Measurements from ENCODE around the gene DSTN. TPM values are rescaled to one million over a fixed set of nuclear protein-coding genes. Genes with fewer than 3 reads are reported as not detected.
A peak's percentile ranks its signal among the peaks of the same experiment; 100 is the strongest.

DSTN gene
- total RNA-seq, 1 donor from 2014 or later: 463 TPM

DNA sequence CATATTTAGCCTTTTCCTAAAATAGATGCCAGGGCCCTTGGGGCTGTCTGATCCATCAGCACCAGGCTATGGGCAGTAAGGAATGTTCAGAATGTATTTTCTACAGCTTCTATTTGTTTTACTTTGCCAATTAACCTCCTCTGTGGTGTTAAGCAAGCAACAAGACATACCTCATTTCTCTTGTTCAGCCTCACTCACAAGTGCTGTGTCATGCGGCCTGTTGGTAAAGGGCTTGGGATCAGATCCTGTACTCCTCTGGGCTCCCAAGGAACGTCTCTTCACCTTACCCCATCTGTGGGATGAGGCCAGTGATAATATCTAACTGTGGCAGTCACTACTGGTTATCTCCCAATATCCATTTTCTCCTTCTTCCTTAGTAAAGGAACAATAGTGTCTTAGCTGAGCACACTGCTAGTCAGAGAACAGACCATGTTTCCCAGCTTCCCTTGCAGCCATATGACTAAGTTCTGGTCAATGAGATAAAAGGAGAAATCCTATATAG is 7.0 kb upstream of the DSTN start:
- no peak overlapping the region for H3K4me3 ChIP-seq
- no peaks in the 10 kb centered on the region for H3K27me3 ChIP-seq
- TF ChIP-seq, protein P1, sequence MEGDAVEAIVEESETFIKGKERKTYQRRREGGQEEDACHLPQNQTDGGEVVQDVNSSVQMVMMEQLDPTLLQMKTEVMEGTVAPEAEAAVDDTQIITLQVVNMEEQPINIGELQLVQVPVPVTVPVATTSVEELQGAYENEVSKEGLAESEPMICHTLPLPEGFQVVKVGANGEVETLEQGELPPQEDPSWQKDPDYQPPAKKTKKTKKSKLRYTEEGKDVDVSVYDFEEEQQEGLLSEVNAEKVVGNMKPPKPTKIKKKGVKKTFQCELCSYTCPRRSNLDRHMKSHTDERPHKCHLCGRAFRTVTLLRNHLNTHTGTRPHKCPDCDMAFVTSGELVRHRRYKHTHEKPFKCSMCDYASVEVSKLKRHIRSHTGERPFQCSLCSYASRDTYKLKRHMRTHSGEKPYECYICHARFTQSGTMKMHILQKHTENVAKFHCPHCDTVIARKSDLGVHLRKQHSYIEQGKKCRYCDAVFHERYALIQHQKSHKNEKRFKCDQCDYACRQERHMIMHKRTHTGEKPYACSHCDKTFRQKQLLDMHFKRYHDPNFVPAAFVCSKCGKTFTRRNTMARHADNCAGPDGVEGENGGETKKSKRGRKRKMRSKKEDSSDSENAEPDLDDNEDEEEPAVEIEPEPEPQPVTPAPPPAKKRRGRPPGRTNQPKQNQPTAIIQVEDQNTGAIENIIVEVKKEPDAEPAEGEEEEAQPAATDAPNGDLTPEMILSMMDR (IDR thresholded peaks at IDR 0.05): no peak
- intact Hi-C loops (cut with DNase I): no loop called here
- no peaks in the 10 kb centered on the region for H3K36me3 ChIP-seq
- H3K9me3 ChIP-seq: no peaks in the 10 kb centered on the region
- ATAC-seq: peak; percentile 84
- peak overlapping the region; percentile 56 for H3K27ac ChIP-seq
- no peak for DNase-seq
- H3K4me1 ChIP-seq: peaks cover 20% of the 10 kb centered on the region

DNA sequence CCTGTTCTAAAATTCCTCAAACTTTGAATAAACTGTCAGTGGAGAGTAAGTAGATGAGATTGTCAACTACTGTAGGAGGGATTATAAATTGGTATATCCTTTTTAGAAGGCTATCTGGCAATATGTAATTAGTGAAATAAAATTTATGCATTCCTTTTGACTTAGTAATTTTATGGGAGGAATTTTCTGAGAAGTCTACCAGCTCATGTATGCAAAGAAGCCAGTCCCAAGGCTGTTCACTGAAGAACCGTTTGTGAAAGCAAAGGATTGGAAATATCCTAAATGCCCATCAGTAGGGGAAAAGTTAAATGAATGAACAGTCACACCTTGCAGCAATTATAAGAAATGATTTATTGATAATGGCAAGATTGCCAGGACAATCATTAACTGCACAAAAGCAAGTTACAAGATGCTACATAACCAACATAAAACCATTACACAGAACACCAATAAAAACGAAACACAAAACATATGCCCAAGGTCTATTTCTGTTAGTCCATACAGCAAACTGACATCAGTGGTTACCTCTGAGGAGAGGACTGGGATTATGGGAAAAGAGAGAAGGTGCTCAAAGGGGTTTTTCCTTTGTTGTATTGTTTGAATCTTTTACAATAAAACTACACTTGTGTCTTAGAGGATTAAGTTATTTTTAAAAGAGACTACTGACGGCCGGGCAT is 4.6 kb upstream of the DSTN start:
- Histone ChIP-seq H3K27me3 (no peaks in the 10 kb centered on the region), H3K4me3 (no peak overlapping the region), H3K36me3 (no peaks in the 10 kb centered on the region), H3K4me1 (peaks cover 9% of the 10 kb centered on the region), H3K27ac (no peak overlapping the region), H3K9me3 (no peaks in the 10 kb centered on the region)
- DNase-seq (no peak), ATAC-seq (no peak)
- intact Hi-C loops (cut with DNase I): no loop called here
- TF ChIP-seq, protein P1 (IDR thresholded peaks at IDR 0.05): no peak

DNA sequence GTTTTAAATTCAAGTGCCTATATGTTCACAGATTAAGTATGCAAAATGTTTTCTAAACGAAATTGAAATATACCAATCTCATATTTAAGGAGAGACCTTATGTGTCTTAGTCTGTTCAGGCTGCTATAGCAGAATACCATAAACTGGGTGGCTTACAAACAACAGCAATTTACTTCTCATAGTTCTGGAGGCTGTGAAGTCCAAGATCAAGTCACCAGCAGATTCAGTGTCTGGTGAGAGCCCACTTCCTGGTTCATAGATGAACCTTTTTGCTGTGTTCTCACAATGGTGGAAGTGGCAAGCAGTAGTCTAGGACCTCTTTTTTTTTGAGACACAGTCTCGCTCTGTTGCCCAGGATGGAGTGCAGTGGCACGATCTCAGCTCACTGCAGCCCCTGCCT is 3.5 kb upstream of the DSTN start:
- H3K4me3 ChIP-seq: no peak overlapping the region
- H3K27ac ChIP-seq: peak overlapping the region; percentile 18
- ATAC-seq (no peak), DNase-seq (no peak)
- H3K4me1 ChIP-seq: peaks cover 9% of the 10 kb centered on the region
- H3K9me3 ChIP-seq: no peaks in the 10 kb centered on the region
- intact Hi-C loops (cut with DNase I): no loop called here
- no peaks in the 10 kb centered on the region for H3K27me3 ChIP-seq
- TF ChIP-seq, protein P1 (IDR thresholded peaks at IDR 0.05): no peak
- no peaks in the 10 kb centered on the region for H3K36me3 ChIP-seq

DNA sequence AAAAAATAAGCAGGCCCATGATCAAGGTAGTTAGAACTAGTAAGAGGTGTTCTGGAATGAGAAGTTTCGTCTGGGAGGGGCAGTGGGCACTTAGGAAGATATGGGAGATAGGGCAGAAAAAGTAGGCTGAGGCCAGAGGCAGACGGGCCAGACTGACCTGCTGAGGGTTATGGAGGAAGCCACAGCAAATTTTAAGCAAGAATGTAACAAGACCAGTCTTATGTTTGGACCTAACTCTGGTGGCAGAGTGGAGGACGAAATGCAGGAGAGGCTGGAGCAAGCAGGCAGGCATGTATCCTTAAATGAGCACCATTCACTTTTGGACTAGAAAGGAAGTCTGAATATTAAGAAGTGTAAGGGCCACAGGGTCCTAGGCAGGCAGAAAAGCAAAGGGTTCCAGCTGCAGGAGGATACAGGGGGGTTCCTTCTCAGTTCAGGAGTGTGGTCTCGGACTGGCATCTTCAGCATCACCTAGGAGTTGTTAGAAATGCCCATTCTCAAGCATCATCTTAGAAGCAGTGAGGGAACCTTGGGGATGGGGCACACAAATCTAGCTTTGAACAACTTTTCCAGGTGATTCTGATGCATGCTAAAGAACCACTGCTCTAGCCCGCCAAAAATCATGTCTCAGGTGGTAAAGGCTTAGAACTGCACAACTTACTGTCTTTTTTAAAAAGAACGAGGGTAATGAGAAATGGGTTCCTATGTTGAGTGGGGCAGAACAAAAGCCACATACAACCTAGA is 1.7 kb upstream of the DSTN start:
- Histone ChIP-seq H3K4me1 (peaks cover 20% of the 10 kb centered on the region), H3K27ac (peak overlapping the region; percentile 100), H3K9me3 (no peaks in the 10 kb centered on the region), H3K36me3 (no peaks in the 10 kb centered on the region), H3K4me3 (peak overlapping the region; percentile 93), H3K27me3 (no peaks in the 10 kb centered on the region)
- TF ChIP-seq, protein P1 (IDR thresholded peaks at IDR 0.05): no peak
- no peak for DNase-seq
- intact Hi-C loops (cut with DNase I): no loop called here
- ATAC-seq: no peak

DNA sequence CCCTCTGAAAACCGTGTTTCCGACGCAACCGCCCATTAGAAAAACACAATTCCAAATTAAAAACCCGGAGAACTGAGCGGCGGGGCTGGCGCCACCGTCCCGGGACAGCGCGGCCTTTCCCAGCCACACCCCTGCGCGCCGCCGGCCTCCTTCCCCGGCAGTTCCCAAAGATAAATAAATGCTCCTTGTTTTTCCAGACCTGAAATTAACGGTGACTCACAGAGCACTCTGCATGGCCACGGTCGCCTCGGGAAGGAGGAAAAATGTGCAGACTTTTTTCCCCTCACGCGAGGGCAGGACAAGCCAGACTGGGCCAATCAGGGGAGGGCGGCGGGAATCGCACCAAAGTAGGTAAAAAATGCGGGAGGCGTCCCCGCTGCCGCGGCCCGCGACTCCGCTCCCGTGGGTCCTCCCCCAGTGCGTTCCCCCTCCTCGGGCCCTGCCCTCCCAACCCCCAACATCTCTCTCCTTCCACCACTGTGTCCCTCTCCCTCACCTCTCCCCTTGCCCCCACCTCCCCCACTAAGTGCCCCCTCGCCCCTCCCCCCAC is 828 bp upstream of the DSTN start:
- no peaks in the 10 kb centered on the region for H3K9me3 ChIP-seq
- DNase-seq (peak; percentile 90), ATAC-seq (peak; percentile 75)
- no peaks in the 10 kb centered on the region for H3K27me3 ChIP-seq
- H3K4me1 ChIP-seq: peaks cover 21% of the 10 kb centered on the region
- intact Hi-C loops (cut with DNase I): no loop called here
- peak overlapping the region; percentile 93 for H3K4me3 ChIP-seq
- peak overlapping the region; percentile 100 for H3K27ac ChIP-seq
- H3K36me3 ChIP-seq: peaks cover 5% of the 10 kb centered on the region
- TF ChIP-seq, protein P1 (IDR thresholded peaks at IDR 0.05): no peak

Measured in upper lobe of right lung (tissue), 1 donor.